ENCODE results near the gene COMMD9.

Gene COMMD9

GRCh38 chr11:36238881-36239280 lies 50.3 kb downstream of the COMMD9 start:
- Histone ChIP-seq H3K9ac (ENCODE audit: low read length) (no peak overlapping the region), H3F3A (ENCODE audit: insufficient read depth, low read length) (no peaks in the 10 kb centered on the region), H3K4me3 (ENCODE audit: low read depth, low read length, poor library complexity, severe bottlenecking) (no peak overlapping the region), H3K79me2 (ENCODE audit: insufficient read depth, low read length) (no peaks in the 10 kb centered on the region), H3K27ac (ENCODE audit: low read depth, low read length, poor library complexity, severe bottlenecking) (no peak overlapping the region), H3K4me2 (ENCODE audit: low read length) (no peak overlapping the region), H3K27me3 (ENCODE audit: insufficient read depth, low read length) (no peaks in the 10 kb centered on the region), H2AFZ (ENCODE audit: low read length) (no peak overlapping the region), H4K20me1 (ENCODE audit: insufficient read depth, low read length) (no peaks in the 10 kb centered on the region), H3K36me3 (ENCODE audit: insufficient read depth, low read length) (no peaks in the 10 kb centered on the region), H3K4me1 (ENCODE audit: insufficient read depth, low read length, severe bottlenecking) (no peaks in the 10 kb centered on the region), H3K9me3 (ENCODE audit: low read length) (no peaks in the 10 kb centered on the region), H3K9me2 (ENCODE audit: low read depth, low read length) (no peaks in the 10 kb centered on the region)
- TF ChIP-seq, protein P1, sequence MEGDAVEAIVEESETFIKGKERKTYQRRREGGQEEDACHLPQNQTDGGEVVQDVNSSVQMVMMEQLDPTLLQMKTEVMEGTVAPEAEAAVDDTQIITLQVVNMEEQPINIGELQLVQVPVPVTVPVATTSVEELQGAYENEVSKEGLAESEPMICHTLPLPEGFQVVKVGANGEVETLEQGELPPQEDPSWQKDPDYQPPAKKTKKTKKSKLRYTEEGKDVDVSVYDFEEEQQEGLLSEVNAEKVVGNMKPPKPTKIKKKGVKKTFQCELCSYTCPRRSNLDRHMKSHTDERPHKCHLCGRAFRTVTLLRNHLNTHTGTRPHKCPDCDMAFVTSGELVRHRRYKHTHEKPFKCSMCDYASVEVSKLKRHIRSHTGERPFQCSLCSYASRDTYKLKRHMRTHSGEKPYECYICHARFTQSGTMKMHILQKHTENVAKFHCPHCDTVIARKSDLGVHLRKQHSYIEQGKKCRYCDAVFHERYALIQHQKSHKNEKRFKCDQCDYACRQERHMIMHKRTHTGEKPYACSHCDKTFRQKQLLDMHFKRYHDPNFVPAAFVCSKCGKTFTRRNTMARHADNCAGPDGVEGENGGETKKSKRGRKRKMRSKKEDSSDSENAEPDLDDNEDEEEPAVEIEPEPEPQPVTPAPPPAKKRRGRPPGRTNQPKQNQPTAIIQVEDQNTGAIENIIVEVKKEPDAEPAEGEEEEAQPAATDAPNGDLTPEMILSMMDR (IDR thresholded peaks at IDR 0.05; ENCODE audit: low read length), result no peak
- no peak for TF ChIP-seq EZH2 (IDR thresholded peaks at IDR 0.05; ENCODE audit: borderline replicate concordance, low read length)

DNA sequence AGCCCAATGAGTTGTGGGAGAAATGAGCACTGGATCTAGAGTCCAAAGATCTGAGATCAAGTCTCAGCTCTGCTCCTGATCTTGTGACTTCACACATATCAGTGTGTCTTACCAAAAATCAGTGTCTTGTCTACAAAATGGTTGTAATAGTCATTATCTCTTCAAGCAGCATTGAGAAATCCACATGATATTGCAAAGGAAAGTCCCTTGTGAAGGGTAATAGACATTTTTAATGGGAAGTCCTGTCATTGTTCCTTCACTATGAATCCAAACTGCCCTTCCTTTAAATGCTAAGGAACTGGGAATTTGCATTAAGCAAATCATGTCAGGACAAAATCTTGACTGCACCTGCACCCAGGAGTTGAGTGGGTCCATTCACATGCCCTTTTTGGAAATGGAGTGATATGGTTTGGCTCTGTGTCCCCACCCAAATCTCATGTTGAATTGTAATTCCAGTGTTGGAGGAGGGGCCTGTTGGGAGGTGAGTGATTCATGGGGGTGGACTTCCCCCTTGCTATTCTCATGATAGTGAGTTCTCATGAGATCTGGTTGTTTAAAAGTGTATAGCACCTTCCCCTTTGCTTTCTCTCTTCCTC lies 51.1 kb downstream of the COMMD9 start:
- H3K36me3 ChIP-seq (ENCODE audit: insufficient read depth, low read length), result no peaks in the 10 kb centered on the region
- H3K9me2 ChIP-seq (ENCODE audit: low read depth, low read length), result no peaks in the 10 kb centered on the region
- H3K4me2 ChIP-seq (ENCODE audit: low read length), result no peak overlapping the region
- no peaks in the 10 kb centered on the region for H3F3A ChIP-seq (ENCODE audit: insufficient read depth, low read length)
- TF ChIP-seq, protein P1 (IDR thresholded peaks at IDR 0.05; ENCODE audit: low read length), result no peak
- TF ChIP-seq EZH2 (IDR thresholded peaks at IDR 0.05; ENCODE audit: borderline replicate concordance, low read length), result no peak
- no peak overlapping the region for H3K4me3 ChIP-seq (ENCODE audit: low read depth, low read length, poor library complexity, severe bottlenecking)
- no peak overlapping the region for H3K9ac ChIP-seq (ENCODE audit: low read length)
- no peak overlapping the region for H3K27ac ChIP-seq (ENCODE audit: low read depth, low read length, poor library complexity, severe bottlenecking)
- H3K79me2 ChIP-seq (ENCODE audit: insufficient read depth, low read length), result no peaks in the 10 kb centered on the region
- H4K20me1 ChIP-seq (ENCODE audit: insufficient read depth, low read length), result no peaks in the 10 kb centered on the region
- no peak overlapping the region for H2AFZ ChIP-seq (ENCODE audit: low read length)
- no peaks in the 10 kb centered on the region for H3K27me3 ChIP-seq (ENCODE audit: insufficient read depth, low read length)
- H3K9me3 ChIP-seq (ENCODE audit: low read length), result no peaks in the 10 kb centered on the region
- no peaks in the 10 kb centered on the region for H3K4me1 ChIP-seq (ENCODE audit: insufficient read depth, low read length, severe bottlenecking)

DNA sequence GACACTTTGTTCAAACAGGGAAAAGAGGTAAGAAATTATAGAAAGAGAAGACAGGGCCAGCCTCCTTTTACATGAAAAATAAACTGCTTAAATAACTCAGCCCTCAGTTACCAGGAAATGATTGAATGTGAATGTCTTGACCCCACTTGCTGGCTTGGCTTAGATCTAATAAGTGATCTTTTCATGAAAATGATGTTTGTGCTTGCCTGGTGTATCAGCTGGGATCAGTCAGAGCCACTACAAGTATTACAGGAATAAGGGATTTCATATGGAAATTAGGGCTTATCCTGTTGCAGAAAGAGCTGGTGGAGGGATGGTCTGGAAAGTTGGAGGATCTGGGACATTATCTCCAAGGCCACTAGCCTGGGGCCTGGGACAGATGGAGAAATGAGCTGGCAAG lies 51.8 kb downstream of the COMMD9 start:
- H3K4me3 ChIP-seq (ENCODE audit: low read depth, low read length, poor library complexity, severe bottlenecking), result no peak overlapping the region
- no peaks in the 10 kb centered on the region for H3K4me1 ChIP-seq (ENCODE audit: insufficient read depth, low read length, severe bottlenecking)
- no peaks in the 10 kb centered on the region for H3K36me3 ChIP-seq (ENCODE audit: insufficient read depth, low read length)
- no peak overlapping the region for H3K27ac ChIP-seq (ENCODE audit: low read depth, low read length, poor library complexity, severe bottlenecking)
- no peaks in the 10 kb centered on the region for H3K9me3 ChIP-seq (ENCODE audit: low read length)
- H3K9ac ChIP-seq (ENCODE audit: low read length), result no peak overlapping the region
- no peaks in the 10 kb centered on the region for H3K9me2 ChIP-seq (ENCODE audit: low read depth, low read length)
- no peak overlapping the region for H2AFZ ChIP-seq (ENCODE audit: low read length)
- no peaks in the 10 kb centered on the region for H3K27me3 ChIP-seq (ENCODE audit: insufficient read depth, low read length)
- no peak overlapping the region for H3K4me2 ChIP-seq (ENCODE audit: low read length)
- no peaks in the 10 kb centered on the region for H4K20me1 ChIP-seq (ENCODE audit: insufficient read depth, low read length)
- H3F3A ChIP-seq (ENCODE audit: insufficient read depth, low read length), result no peaks in the 10 kb centered on the region
- H3K79me2 ChIP-seq (ENCODE audit: insufficient read depth, low read length), result no peaks in the 10 kb centered on the region
- TF ChIP-seq, protein P1 (IDR thresholded peaks at IDR 0.05; ENCODE audit: low read length), result no peak
- TF ChIP-seq EZH2 (IDR thresholded peaks at IDR 0.05; ENCODE audit: borderline replicate concordance, low read length), result no peak

Measured in OCI-LY1 (cell line).